Liver (tissue), 9 donors: Measurements from ENCODE around the gene RNFT2. TPM values are rescaled to one million over a fixed set of nuclear protein-coding genes. Genes with fewer than 3 reads are reported as not detected.

Experiments used
- DNase-seq: peaks from one replicate; pipeline ENCODE4 v3.0.0-alpha.2; 2017; ENCODE audit warnings: low spot score
- H3K27ac ChIP-seq, 2 donors: one replicate each; pipeline ENCODE4 v1.7.0; 2013; ENCODE audit warnings: inconsistent platforms in 2 of 2, low read length in 2 of 2, control low read depth in 1 of 2, low read depth in 1 of 2, mild to moderate bottlenecking in 1 of 2
- H3K27me3 ChIP-seq, 4 donors: one replicate each; pipeline versions ENCODE4 v1.6.1 to v1.7.0; 2013; ENCODE audit warnings: low read length in 3 of 4, inconsistent platforms in 1 of 4, mild to moderate bottlenecking in 1 of 4, moderate library complexity in 1 of 4; ENCODE audit not compliant: control insufficient read depth in 4 of 4, insufficient read depth in 4 of 4
- H3K36me3 ChIP-seq, 4 donors: one replicate each; pipeline versions ENCODE4 v1.6.1 to v1.7.0; 2013; ENCODE audit warnings: low read length in 3 of 4, mild to moderate bottlenecking in 3 of 4, low read depth in 1 of 4, moderate library complexity in 1 of 4; ENCODE audit not compliant: control insufficient read depth in 4 of 4, insufficient read depth in 3 of 4
- H3K4me1 ChIP-seq, 4 donors: one replicate each; pipeline versions ENCODE4 v1.6.1 to v1.7.0; 2013; ENCODE audit warnings: low read length in 3 of 4, mild to moderate bottlenecking in 3 of 4, moderate library complexity in 1 of 4; ENCODE audit not compliant: control insufficient read depth in 4 of 4, insufficient read depth in 4 of 4
- H3K4me3 ChIP-seq, 3 donors: one replicate each; pipeline versions ENCODE4 v1.6.1 to v1.7.0; 2013; ENCODE audit warnings: low read length in 3 of 3, control low read depth in 1 of 3, low read depth in 1 of 3, mild to moderate bottlenecking in 1 of 3
- H3K9ac ChIP-seq, 2 donors: one replicate each; pipeline ENCODE4 v1.7.0; 2013; ENCODE audit warnings: low read length in 2 of 2, mild to moderate bottlenecking in 2 of 2, moderate library complexity in 2 of 2, control low read depth in 1 of 2, low read depth in 1 of 2
- H3K9me3 ChIP-seq, 4 donors: one replicate each; pipeline versions ENCODE4 v1.6.1 to v1.7.0; 2013; ENCODE audit warnings: low read length in 3 of 4; ENCODE audit not compliant: control insufficient read depth in 4 of 4
- EGR1 ChIP-seq, 2 donors: IDR thresholded peaks; 2 replicates each; pipeline ENCODE4 v1.6.1; 2016 to 2018; ENCODE audit warnings: antibody characterized with exemption in 2 of 2, low read depth in 2 of 2
- FOXA1 ChIP-seq: IDR thresholded peaks from 2 replicates; pipeline ENCODE4 v1.6.1; 2016; ENCODE audit warnings: antibody characterized with exemption
- FOXA2 ChIP-seq: IDR thresholded peaks from 2 replicates; pipeline ENCODE4 v1.6.1; 2016; ENCODE audit warnings: antibody characterized with exemption
- GABPA ChIP-seq, 2 donors: IDR thresholded peaks in 1 of 2; conservative IDR thresholded peaks in 1 of 2; 2 replicates each; pipeline ENCODE4 v1.6.1; 2016; ENCODE audit warnings: antibody characterized with exemption in 2 of 2, mild to moderate bottlenecking in 1 of 2, moderate library complexity in 1 of 2
- HNF4A ChIP-seq, 2 donors: conservative IDR thresholded peaks; 2 replicates each; pipeline ENCODE4 v1.6.1; 2016; ENCODE audit warnings: antibody characterized with exemption in 2 of 2, mild to moderate bottlenecking in 2 of 2
- JUND ChIP-seq, 2 donors: IDR thresholded peaks; 2 replicates each; pipeline ENCODE4 v1.6.1; 2016; ENCODE audit warnings: antibody characterized with exemption in 2 of 2
- RAD21 ChIP-seq, 2 donors: IDR thresholded peaks; 2 replicates each; pipeline ENCODE4 v1.6.1; 2016; ENCODE audit warnings: antibody characterized with exemption in 2 of 2, mild to moderate bottlenecking in 2 of 2
- RXRA ChIP-seq, 2 donors: IDR thresholded peaks; 2 replicates each; pipeline ENCODE4 v1.6.1; 2017 to 2018; ENCODE audit warnings: antibody characterized with exemption in 2 of 2, mild to moderate bottlenecking in 1 of 2
- SP1 ChIP-seq: IDR thresholded peaks from 2 replicates; pipeline ENCODE4 v1.6.1; 2018; ENCODE audit warnings: antibody characterized with exemption, mild to moderate bottlenecking
- TAF1 ChIP-seq: conservative IDR thresholded peaks from 2 replicates; pipeline ENCODE4 v1.6.1; 2016; ENCODE audit warnings: antibody characterized with exemption, mild to moderate bottlenecking
- YY1 ChIP-seq: IDR thresholded peaks from 2 replicates; pipeline ENCODE4 v1.6.1; 2016; ENCODE audit warnings: antibody characterized with exemption, mild to moderate bottlenecking
- WGBS: extraction: QIAGEN DNeasy Blood & Tissue Kit; methylation state at CpG from one replicate; pipeline ENCODE4 v1.1.7; 2013; 5-methylcytosine and 5-hydroxymethylcytosine counted together
- polyA plus RNA-seq, 2 donors: library from polyadenylated mRNA; stranded (reverse) in 1 of 2; unstranded in 1 of 2; fragments of 200-250 nt in 1 of 2; fragments of >200 nt in 1 of 2; fragmentation: Nextera tagmentation in 1 of 2; extraction: Ambion mirVana in 1 of 2; gene quantifications; one replicate each; pipeline versions ENCODE4 v1.2.1 to v1.2.3, GENCODE V29; 2013 to 2015
- total RNA-seq, 2 donors: library from RNA; depleted of rRNA; stranded (reverse); fragments of >200 nt; gene quantifications; one replicate each; pipeline ENCODE4 v1.2.3, GENCODE V29; 2014
- TF ChIP-seq, protein P1 (sequence below): IDR thresholded peaks from 2 replicates; pipeline ENCODE4 v1.6.1; 2016; ENCODE audit warnings: antibody characterized with exemption
- TF ChIP-seq, protein P2 (sequence below): fragments of 150-350 bp; IDR thresholded peaks from 2 replicates; pipeline ENCODE4 v1.5.1; 2017; ENCODE audit warnings: improper control_type of control experiment, low read depth, low read length; ENCODE audit not compliant: missing input control
- TF ChIP-seq, protein P3 (sequence below): IDR thresholded peaks from 2 replicates; pipeline ENCODE4 v1.6.1; 2016; ENCODE audit warnings: antibody characterized with exemption, mild to moderate bottlenecking
- TF ChIP-seq, protein P4 (sequence below): IDR thresholded peaks from 2 replicates; pipeline ENCODE4 v1.6.1; 2016; ENCODE audit warnings: antibody characterized with exemption
- donor health status: healthy.
- donor health status: healthy.
- donor health status: healthy.
- donor health status: healthy.
- donor health status: healthy.

RNFT2 gene
- total and polyA plus RNA-seq, 4 donors, result 0.13 to 1.4 (median 0.19) TPM

DNA sequence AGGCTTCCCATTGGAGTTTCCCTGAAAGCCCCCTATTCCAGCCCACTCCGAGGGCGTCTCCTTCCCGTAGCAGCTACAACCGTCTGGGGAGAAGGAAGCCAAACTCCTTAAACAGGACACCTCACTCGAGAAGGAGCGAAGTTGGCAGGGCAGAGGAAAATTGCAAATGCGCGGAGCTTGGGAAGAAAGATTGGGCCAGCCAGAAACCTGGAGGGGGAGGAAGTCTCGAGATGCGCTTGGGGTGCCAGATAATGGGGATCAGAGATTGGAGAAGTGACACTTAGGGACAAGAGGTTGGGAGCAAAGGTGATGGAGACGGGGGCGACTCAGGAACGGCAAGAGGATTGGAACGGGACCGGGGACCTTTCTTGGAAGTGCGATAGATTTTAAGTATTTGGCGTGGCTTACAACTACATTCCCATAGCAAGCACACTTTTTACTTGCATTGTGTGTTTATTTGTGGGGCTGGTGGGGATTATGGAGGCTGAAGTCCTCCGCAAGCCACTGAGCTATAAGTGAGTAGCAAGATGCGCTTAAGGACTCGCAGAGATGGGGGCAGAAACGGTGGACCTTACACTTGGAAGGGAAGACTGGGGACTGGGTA lies 142.2 kb downstream of the RNFT2 start:
- WGBS, result 4% methylated on average over 21 of the region's 21 CpGs

DNA sequence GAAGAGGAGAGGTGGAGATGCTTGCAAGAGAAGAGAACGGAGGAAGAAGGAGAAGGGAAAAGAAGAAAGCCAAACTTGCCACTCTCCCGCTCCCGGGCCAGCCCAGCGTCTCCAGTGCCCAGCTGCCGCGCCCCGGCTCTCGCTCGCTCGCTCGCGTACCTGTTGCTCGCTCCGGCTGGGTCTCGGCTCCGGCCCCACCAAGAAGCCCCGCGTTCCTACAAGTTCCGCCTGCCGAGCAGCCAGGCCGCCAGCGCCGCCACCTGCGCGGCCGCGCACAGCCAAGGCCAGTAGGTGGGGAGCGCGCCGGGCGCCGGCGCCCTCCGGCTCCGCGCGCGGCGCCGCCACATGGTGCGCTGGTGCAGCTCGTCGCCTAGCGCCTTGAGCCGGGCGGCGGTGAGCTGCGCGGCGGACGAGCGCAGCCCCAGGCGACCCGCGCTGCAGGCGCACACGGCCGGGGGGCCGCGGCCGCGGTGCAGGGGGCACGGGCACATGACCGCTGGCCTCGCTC lies 142.8 kb downstream of the RNFT2 start:
- peaks cover 7 to 33% (median 22%) of the 10 kb centered on the region in 4 donors for H3K4me1 ChIP-seq
- WGBS, result 2% methylated on average over 65 of the region's 65 CpGs
- no peaks in the 10 kb centered on the region for H3K9me3 ChIP-seq
- no peaks in the 10 kb centered on the region for H3K36me3 ChIP-seq
- H3K27me3 ChIP-seq, result peaks cover 3 to 19% (median 16%) of the 10 kb centered on the region in 4 donors
- no peak overlapping the region for H3K9ac ChIP-seq
- no peak overlapping the region for H3K27ac ChIP-seq
- no peak for DNase-seq
- H3K4me3 ChIP-seq, result peak overlapping the region in 1 of 3 donors; percentile 36
- no peak for TF ChIP-seq SP1
- TF ChIP-seq TAF1, result no peak
- TF ChIP-seq, protein P1, sequence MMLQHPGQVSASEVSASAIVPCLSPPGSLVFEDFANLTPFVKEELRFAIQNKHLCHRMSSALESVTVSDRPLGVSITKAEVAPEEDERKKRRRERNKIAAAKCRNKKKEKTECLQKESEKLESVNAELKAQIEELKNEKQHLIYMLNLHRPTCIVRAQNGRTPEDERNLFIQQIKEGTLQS, result no peak
- TF ChIP-seq YY1, result no peak
- TF ChIP-seq, protein P2, sequence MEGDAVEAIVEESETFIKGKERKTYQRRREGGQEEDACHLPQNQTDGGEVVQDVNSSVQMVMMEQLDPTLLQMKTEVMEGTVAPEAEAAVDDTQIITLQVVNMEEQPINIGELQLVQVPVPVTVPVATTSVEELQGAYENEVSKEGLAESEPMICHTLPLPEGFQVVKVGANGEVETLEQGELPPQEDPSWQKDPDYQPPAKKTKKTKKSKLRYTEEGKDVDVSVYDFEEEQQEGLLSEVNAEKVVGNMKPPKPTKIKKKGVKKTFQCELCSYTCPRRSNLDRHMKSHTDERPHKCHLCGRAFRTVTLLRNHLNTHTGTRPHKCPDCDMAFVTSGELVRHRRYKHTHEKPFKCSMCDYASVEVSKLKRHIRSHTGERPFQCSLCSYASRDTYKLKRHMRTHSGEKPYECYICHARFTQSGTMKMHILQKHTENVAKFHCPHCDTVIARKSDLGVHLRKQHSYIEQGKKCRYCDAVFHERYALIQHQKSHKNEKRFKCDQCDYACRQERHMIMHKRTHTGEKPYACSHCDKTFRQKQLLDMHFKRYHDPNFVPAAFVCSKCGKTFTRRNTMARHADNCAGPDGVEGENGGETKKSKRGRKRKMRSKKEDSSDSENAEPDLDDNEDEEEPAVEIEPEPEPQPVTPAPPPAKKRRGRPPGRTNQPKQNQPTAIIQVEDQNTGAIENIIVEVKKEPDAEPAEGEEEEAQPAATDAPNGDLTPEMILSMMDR, result no peak
- TF ChIP-seq, protein P3, sequence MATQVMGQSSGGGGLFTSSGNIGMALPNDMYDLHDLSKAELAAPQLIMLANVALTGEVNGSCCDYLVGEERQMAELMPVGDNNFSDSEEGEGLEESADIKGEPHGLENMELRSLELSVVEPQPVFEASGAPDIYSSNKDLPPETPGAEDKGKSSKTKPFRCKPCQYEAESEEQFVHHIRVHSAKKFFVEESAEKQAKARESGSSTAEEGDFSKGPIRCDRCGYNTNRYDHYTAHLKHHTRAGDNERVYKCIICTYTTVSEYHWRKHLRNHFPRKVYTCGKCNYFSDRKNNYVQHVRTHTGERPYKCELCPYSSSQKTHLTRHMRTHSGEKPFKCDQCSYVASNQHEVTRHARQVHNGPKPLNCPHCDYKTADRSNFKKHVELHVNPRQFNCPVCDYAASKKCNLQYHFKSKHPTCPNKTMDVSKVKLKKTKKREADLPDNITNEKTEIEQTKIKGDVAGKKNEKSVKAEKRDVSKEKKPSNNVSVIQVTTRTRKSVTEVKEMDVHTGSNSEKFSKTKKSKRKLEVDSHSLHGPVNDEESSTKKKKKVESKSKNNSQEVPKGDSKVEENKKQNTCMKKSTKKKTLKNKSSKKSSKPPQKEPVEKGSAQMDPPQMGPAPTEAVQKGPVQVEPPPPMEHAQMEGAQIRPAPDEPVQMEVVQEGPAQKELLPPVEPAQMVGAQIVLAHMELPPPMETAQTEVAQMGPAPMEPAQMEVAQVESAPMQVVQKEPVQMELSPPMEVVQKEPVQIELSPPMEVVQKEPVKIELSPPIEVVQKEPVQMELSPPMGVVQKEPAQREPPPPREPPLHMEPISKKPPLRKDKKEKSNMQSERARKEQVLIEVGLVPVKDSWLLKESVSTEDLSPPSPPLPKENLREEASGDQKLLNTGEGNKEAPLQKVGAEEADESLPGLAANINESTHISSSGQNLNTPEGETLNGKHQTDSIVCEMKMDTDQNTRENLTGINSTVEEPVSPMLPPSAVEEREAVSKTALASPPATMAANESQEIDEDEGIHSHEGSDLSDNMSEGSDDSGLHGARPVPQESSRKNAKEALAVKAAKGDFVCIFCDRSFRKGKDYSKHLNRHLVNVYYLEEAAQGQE, result no peak
- no peak for TF ChIP-seq JUND (IDR thresholded peaks at IDR 0.05)
- TF ChIP-seq RXRA (IDR thresholded peaks at IDR 0.05), result no peak
- TF ChIP-seq RAD21 (IDR thresholded peaks at IDR 0.05), result no peak

More for the DNA sequence above, 142.2 kb downstream of the RNFT2 start:
- H3K4me1 ChIP-seq, result peaks cover 7 to 33% (median 22%) of the 10 kb centered on the region in 4 donors
- no peak overlapping the region for H3K27ac ChIP-seq
- H3K27me3 ChIP-seq, result peaks cover 3 to 19% (median 16%) of the 10 kb centered on the region in 4 donors
- no peaks in the 10 kb centered on the region for H3K9me3 ChIP-seq
- H3K4me3 ChIP-seq, result no peak overlapping the region
- TF ChIP-seq GABPA (IDR thresholded peaks at IDR 0.05 in 1 of 2, conservative IDR thresholded peaks at IDR 0.05 in 1 of 2) (no peak), EGR1 (IDR thresholded peaks at IDR 0.05; ENCODE audit: low read depth in 2 of 2) (no peak), HNF4A (conservative IDR thresholded peaks at IDR 0.05) (no peak), FOXA2 (no peak), SP1 (no peak), TAF1 (no peak), FOXA1 (no peak), RXRA (IDR thresholded peaks at IDR 0.05) (no peak), YY1 (no peak)
- TF ChIP-seq, protein P4, sequence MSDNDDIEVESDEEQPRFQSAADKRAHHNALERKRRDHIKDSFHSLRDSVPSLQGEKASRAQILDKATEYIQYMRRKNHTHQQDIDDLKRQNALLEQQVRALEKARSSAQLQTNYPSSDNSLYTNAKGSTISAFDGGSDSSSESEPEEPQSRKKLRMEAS, result no peak
- TF ChIP-seq, protein P2, result no peak
- TF ChIP-seq, protein P3, result no peak
- TF ChIP-seq, protein P1, result no peak
- no peak overlapping the region for H3K9ac ChIP-seq
- no peaks in the 10 kb centered on the region for H3K36me3 ChIP-seq
- DNase-seq, result no peak
